ENCODE results near the gene SCN1B. TPM values are rescaled to one million over a fixed set of nuclear protein-coding genes. Genes with fewer than 3 reads are reported as not detected.

Gene SCN1B
- total RNA-seq, 4 donors from 2014 or later, result 194 to 469 (median 289) TPM

DNA sequence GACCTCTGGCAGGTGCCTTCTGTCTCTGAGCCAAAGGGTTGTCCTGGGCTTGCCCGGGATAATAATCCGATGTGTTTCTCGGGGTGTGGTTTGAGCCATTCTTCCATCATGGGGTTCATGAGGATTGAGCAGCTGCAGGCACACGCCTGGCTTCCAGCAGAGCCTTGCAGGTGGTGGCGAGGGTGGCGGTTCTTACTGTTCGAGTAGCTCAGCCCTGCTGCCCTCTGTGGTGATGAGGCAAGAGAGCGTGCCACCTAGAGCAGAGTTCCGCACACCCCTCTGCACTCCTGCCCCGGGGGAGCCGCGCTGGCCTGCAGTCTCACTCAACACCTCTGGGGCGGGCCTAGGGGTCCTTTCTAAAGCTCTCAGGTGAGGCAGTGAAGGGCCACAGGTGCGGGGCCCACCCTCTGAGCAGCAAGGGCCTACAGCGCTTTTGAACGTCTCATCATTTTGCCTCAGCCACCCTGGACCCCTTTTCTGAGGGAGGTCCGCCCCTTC, 3.8 kb downstream of the SCN1B start:
- Histone ChIP-seq H3K4me1 (peaks cover 68 to 80% of the 10 kb centered on the region in 2 donors), H3K27ac (peak overlapping the region; percentile 97 to 98 (median 98)), H3K9me3 (no peaks in the 10 kb centered on the region), H3K36me3 (peaks cover 0 to 24% of the 10 kb centered on the region in 2 donors), H3K4me3 (peak overlapping the region; percentile 55 to 78 (median 68)), H3K27me3 (no peaks in the 10 kb centered on the region)
- in situ Hi-C loops (cut with MboI; ENCODE audit: low sequenced_read_pairs in 4 of 4) (no loop called here), intact Hi-C loops (cut with DNase I; ENCODE audit: low total_unique reads) (loop anchor here (5.0 kb wide), 1 partner anchor 233 kb away; the partner anchor contains the start of gene USF2)
- ATAC-seq (no peak), DNase-seq (peak in 1 of 2 donors; percentile 63)
- TF ChIP-seq, protein P1, sequence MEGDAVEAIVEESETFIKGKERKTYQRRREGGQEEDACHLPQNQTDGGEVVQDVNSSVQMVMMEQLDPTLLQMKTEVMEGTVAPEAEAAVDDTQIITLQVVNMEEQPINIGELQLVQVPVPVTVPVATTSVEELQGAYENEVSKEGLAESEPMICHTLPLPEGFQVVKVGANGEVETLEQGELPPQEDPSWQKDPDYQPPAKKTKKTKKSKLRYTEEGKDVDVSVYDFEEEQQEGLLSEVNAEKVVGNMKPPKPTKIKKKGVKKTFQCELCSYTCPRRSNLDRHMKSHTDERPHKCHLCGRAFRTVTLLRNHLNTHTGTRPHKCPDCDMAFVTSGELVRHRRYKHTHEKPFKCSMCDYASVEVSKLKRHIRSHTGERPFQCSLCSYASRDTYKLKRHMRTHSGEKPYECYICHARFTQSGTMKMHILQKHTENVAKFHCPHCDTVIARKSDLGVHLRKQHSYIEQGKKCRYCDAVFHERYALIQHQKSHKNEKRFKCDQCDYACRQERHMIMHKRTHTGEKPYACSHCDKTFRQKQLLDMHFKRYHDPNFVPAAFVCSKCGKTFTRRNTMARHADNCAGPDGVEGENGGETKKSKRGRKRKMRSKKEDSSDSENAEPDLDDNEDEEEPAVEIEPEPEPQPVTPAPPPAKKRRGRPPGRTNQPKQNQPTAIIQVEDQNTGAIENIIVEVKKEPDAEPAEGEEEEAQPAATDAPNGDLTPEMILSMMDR (IDR thresholded peaks at IDR 0.05 in 4 of 5, conservative IDR thresholded peaks at IDR 0.05 in 1 of 5), result no peak
- TF ChIP-seq POLR2A (IDR thresholded peaks at IDR 0.05), result no peak

- Histone ChIP-seq H3K4me1 (peaks cover 68 to 82% of the 10 kb centered on the region in 2 donors), H3K27ac (peak overlapping the region; percentile 97 to 98 (median 98)), H3K36me3 (peaks cover 0 to 24% of the 10 kb centered on the region in 2 donors), H3K27me3 (no peaks in the 10 kb centered on the region), H3K9me3 (no peaks in the 10 kb centered on the region), H3K4me3 (peak overlapping the region in 3 of 4 donors; percentile 55 to 78 (median 70))
- intact Hi-C loops (cut with DNase I; ENCODE audit: low total_unique reads), result loop anchor here (5.0 kb wide), 1 partner anchor 233 kb away; the partner anchor contains the start of gene USF2
- DNase-seq (no peak), ATAC-seq (no peak)
- in situ Hi-C loops (cut with MboI; ENCODE audit: low sequenced_read_pairs in 4 of 4), result no loop called here
- TF ChIP-seq, protein P1 (IDR thresholded peaks at IDR 0.05 in 4 of 5, conservative IDR thresholded peaks at IDR 0.05 in 1 of 5), result no peak
- TF ChIP-seq POLR2A (IDR thresholded peaks at IDR 0.05), result no peak
These were observed 4.5 kb downstream of the SCN1B start for GRCh38 chr19:35034588-35035382.

- H3K27ac ChIP-seq, result peak overlapping the region; percentile 97 to 98 (median 98)
- no peaks in the 10 kb centered on the region for H3K27me3 ChIP-seq
- ATAC-seq, result peak; percentile 23 to 46
- no peak overlapping the region for H3K4me3 ChIP-seq
- H3K36me3 ChIP-seq, result peaks cover 0 to 24% of the 10 kb centered on the region in 2 donors
- intact Hi-C loops (cut with DNase I; ENCODE audit: low total_unique reads), result no loop called here
- peaks cover 78 to 92% of the 10 kb centered on the region in 2 donors for H3K4me1 ChIP-seq
- in situ Hi-C loops (cut with MboI; ENCODE audit: low sequenced_read_pairs in 4 of 4), result no loop called here
- TF ChIP-seq, protein P1 (IDR thresholded peaks at IDR 0.05 in 4 of 5, conservative IDR thresholded peaks at IDR 0.05 in 1 of 5), result no peak
- peak in 1 of 2 donors; percentile 71 for TF ChIP-seq POLR2A (IDR thresholded peaks at IDR 0.05)
- DNase-seq, result peak; percentile 66 to 92
- H3K9me3 ChIP-seq, result no peaks in the 10 kb centered on the region
These were observed 7.7 kb downstream of the SCN1B start for GRCh38 chr19:35037716-35038622.

GRCh38 chr19:35038623-35039512, 8.6 kb downstream of the SCN1B start:
- TF ChIP-seq, protein P1 (IDR thresholded peaks at IDR 0.05 in 4 of 5, conservative IDR thresholded peaks at IDR 0.05 in 1 of 5), result no peak
- peak; percentile 33 to 51 for TF ChIP-seq POLR2A (IDR thresholded peaks at IDR 0.05)
- Histone ChIP-seq H3K4me1 (peaks cover 71 to 87% of the 10 kb centered on the region in 2 donors), H3K27me3 (no peaks in the 10 kb centered on the region), H3K9me3 (no peaks in the 10 kb centered on the region), H3K27ac (peak overlapping the region; percentile 97 to 98 (median 98)), H3K36me3 (peaks cover 0 to 17% of the 10 kb centered on the region in 2 donors), H3K4me3 (peak overlapping the region in 2 of 4 donors; percentile 3 to 11)
- in situ Hi-C loops (cut with MboI; ENCODE audit: low sequenced_read_pairs in 4 of 4) (no loop called here), intact Hi-C loops (cut with DNase I; ENCODE audit: low total_unique reads) (no loop called here)
- ATAC-seq (peak; percentile 18 to 22), DNase-seq (peak; percentile 56 to 86)
